ENCODE measurements around the gene EIF4E. TPM values are rescaled to one million over a fixed set of nuclear protein-coding genes. Genes with fewer than 3 reads are reported as not detected.

Gene EIF4E
- total and polyA plus RNA-seq, 2 donors (not counting 1 experiment from before 2014, with no cell fraction given) = 20.9 to 71.2 TPM

DNA sequence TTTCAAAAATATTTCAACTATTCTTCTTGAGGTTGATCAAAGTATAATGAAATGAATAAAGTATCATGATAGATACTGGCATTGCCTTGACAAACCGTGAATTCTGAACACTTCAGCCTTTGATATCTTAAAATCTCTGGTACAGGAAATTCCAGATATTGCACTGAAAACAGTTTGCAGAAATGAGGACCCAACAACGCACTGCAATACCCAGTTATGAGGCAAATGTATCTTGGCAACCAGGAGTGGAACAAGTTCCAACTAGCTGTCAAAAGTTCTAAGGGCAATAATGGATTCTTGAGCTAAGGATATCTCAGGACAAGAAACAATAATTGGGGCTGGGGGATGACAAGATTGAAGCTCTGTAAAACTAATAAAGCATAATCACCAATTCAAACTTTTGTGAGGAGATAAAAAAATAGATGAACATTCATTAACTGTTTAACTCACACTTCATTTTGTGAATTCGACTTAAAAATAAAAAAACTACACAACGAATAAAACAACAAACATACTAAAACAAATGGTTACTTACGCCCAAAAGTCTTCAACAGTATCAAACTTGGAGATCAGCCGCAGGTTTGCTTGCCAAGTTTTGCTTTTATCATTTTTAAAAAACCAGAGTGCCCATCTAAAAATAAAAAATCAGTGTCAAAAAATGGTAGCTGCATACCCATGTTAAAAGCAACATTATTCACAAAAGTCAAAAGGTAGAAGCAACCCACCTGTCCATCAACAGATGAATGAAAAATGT, 38.1 kb downstream of the EIF4E start:
- peaks cover 14% of the 10 kb centered on the region for H3K79me2 ChIP-seq (ENCODE audit: control insufficient read depth, insufficient read depth, low read length)
- no peaks in the 10 kb centered on the region for H3K9me3 Mint-ChIP-seq (ENCODE audit: insufficient read depth)
- peaks cover 6 to 63% of the 10 kb centered on the region in 2 experiments for H3K36me3 ChIP-seq (replicated peaks in 1 of 2; ENCODE audit: control extremely low read depth in 1 of 2, control insufficient read depth in 1 of 2, extremely low read depth in 1 of 2, insufficient read depth in 2 of 2, low read length in 1 of 2)

DNA sequence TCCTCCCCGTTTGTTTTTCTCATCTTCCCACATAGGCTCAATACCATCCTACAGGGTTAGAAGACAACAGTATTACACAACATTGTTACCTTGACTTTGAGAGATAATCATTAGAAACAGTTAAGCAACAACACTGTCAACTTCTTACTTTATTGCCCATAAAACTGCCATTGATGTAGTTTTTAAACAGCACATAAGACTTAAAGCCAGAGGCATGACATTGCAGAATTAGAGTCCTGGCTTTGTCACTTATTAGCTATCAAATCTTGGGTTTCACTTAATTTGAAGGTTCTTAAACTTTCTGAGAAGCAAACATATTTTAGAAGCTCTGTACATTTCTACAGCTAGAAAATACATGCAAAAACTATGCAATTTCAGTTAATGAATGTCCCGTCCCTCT, 41.8 kb downstream of the EIF4E start:
- Mint-ChIP-seq H3K9me3 (ENCODE audit: insufficient read depth) (no peaks in the 10 kb centered on the region), H3K27ac (no peak overlapping the region)

More for the DNA sequence above, 38.1 kb downstream of the EIF4E start:
- DNase-seq (no peak), ATAC-seq (ENCODE audit: low read depth) (no peak)
- 100% methylated on average over 3 of the region's 6 CpGs for WGBS (ENCODE audit: insufficient coverage)
- TF ChIP-seq, protein P1, sequence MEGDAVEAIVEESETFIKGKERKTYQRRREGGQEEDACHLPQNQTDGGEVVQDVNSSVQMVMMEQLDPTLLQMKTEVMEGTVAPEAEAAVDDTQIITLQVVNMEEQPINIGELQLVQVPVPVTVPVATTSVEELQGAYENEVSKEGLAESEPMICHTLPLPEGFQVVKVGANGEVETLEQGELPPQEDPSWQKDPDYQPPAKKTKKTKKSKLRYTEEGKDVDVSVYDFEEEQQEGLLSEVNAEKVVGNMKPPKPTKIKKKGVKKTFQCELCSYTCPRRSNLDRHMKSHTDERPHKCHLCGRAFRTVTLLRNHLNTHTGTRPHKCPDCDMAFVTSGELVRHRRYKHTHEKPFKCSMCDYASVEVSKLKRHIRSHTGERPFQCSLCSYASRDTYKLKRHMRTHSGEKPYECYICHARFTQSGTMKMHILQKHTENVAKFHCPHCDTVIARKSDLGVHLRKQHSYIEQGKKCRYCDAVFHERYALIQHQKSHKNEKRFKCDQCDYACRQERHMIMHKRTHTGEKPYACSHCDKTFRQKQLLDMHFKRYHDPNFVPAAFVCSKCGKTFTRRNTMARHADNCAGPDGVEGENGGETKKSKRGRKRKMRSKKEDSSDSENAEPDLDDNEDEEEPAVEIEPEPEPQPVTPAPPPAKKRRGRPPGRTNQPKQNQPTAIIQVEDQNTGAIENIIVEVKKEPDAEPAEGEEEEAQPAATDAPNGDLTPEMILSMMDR (IDR thresholded peaks at IDR 0.05) = no peak
- TF ChIP-seq EZH2 (IDR thresholded peaks at IDR 0.05; ENCODE audit: borderline replicate concordance, insufficient read depth, low read depth, low read length, poor library complexity, severe bottlenecking) = no peak
- Mint-ChIP-seq H3K4me3 (no peak overlapping the region), H3K4me1 (peaks cover 3% of the 10 kb centered on the region), H3K27ac (no peak overlapping the region), H3K27me3 (no peaks in the 10 kb centered on the region)
- H3K9ac ChIP-seq (ENCODE audit: low read length) = no peak overlapping the region
- no peaks in the 10 kb centered on the region for H3K4me1 ChIP-seq (ENCODE audit: control insufficient read depth in 2 of 2, insufficient read depth in 2 of 2, low read length in 2 of 2)
- H3K4me3 ChIP-seq (ENCODE audit: control extremely low read depth in 1 of 5, extremely low read depth in 1 of 5, insufficient read depth in 1 of 5, low read depth in 2 of 5, low read length in 4 of 5) = no peak overlapping the region
- ChIA-PET POLR2A (no interaction called here), CTCF (no interaction called here)
- H3K27ac ChIP-seq (ENCODE audit: low read length in 2 of 2) = no peak overlapping the region
- H3K4me2 ChIP-seq (replicated peaks; ENCODE audit: low read depth, low read length, poor library complexity, severe bottlenecking) = no peak overlapping the region
- peaks cover 13% of the 10 kb centered on the region for H4K20me1 ChIP-seq (ENCODE audit: control insufficient read depth, insufficient read depth, low read length, poor library complexity, severe bottlenecking)
- H2AFZ ChIP-seq (ENCODE audit: insufficient read depth, low read depth, low read length, poor library complexity, severe bottlenecking) = no peak overlapping the region
- H3K9me3 ChIP-seq (ENCODE audit: control extremely low read depth in 1 of 3, control insufficient read depth in 2 of 3, insufficient read depth in 1 of 3, low read length in 2 of 3) = no peaks in the 10 kb centered on the region
- no peaks in the 10 kb centered on the region for H3K27me3 ChIP-seq (replicated peaks in 1 of 4; ENCODE audit: control extremely low read depth in 1 of 4, control insufficient read depth in 3 of 4, insufficient read depth in 4 of 4, low read length in 3 of 4)
- intact Hi-C loops (cut with micrococcal nuclease) = no loop called here

More for the DNA sequence above, 41.8 kb downstream of the EIF4E start:
- Mint-ChIP-seq H3K27me3 (no peaks in the 10 kb centered on the region), H3K4me1 (no peaks in the 10 kb centered on the region), H3K4me3 (no peak overlapping the region)
- H3K4me1 ChIP-seq (ENCODE audit: control insufficient read depth in 2 of 2, insufficient read depth in 2 of 2, low read length in 2 of 2) = no peaks in the 10 kb centered on the region
- WGBS (ENCODE audit: insufficient coverage) = 100% methylated on average over 1 of the region's 2 CpGs
- no peaks in the 10 kb centered on the region for H4K20me1 ChIP-seq (ENCODE audit: control insufficient read depth, insufficient read depth, low read length, poor library complexity, severe bottlenecking)
- peaks cover 5 to 62% of the 10 kb centered on the region in 2 experiments for H3K36me3 ChIP-seq (replicated peaks in 1 of 2; ENCODE audit: control extremely low read depth in 1 of 2, control insufficient read depth in 1 of 2, extremely low read depth in 1 of 2, insufficient read depth in 2 of 2, low read length in 1 of 2)
- intact Hi-C loops (cut with micrococcal nuclease) = no loop called here
- ChIA-PET CTCF (interaction anchor here (0.5 kb wide), 1 partner anchor 156 kb away, joined by 3 read pairs; no protein-coding TSS in a partner anchor), POLR2A (no interaction called here)
- no peak overlapping the region for H3K9ac ChIP-seq (ENCODE audit: low read length)
- TF ChIP-seq, protein P1 (IDR thresholded peaks at IDR 0.05) = no peak
- TF ChIP-seq EZH2 (IDR thresholded peaks at IDR 0.05; ENCODE audit: borderline replicate concordance, insufficient read depth, low read depth, low read length, poor library complexity, severe bottlenecking) = no peak
- H3K9me3 ChIP-seq (ENCODE audit: control extremely low read depth in 1 of 3, control insufficient read depth in 2 of 3, insufficient read depth in 1 of 3, low read length in 2 of 3) = no peaks in the 10 kb centered on the region
- H3K4me2 ChIP-seq (replicated peaks; ENCODE audit: low read depth, low read length, poor library complexity, severe bottlenecking) = no peak overlapping the region
- no peaks in the 10 kb centered on the region for H3K27me3 ChIP-seq (replicated peaks in 1 of 4; ENCODE audit: control extremely low read depth in 1 of 4, control insufficient read depth in 3 of 4, insufficient read depth in 4 of 4, low read length in 3 of 4)
- H3K4me3 ChIP-seq (ENCODE audit: control extremely low read depth in 1 of 5, extremely low read depth in 1 of 5, insufficient read depth in 1 of 5, low read depth in 2 of 5, low read length in 4 of 5) = no peak overlapping the region
- DNase-seq (no peak), ATAC-seq (ENCODE audit: low read depth) (no peak)
- H3K79me2 ChIP-seq (ENCODE audit: control insufficient read depth, insufficient read depth, low read length) = peaks cover 3% of the 10 kb centered on the region
- H2AFZ ChIP-seq (ENCODE audit: insufficient read depth, low read depth, low read length, poor library complexity, severe bottlenecking) = no peak overlapping the region
- no peak overlapping the region for H3K27ac ChIP-seq (ENCODE audit: low read length in 2 of 2)

All from B cell (primary cell).